SU-DHL-6 (cell line): Measurements from ENCODE around the gene FOSB.
A peak's percentile ranks its signal among the peaks of the same experiment; 100 is the strongest.

ENCODE experiments used
- H2AFZ ChIP-seq: fragments of 200-600 bp; sonication (generic); 2 replicates; pipeline ENCODE4 v1.6.1; 2014; ENCODE audit warnings: low read depth, mild to moderate bottlenecking, moderate library complexity, mixed read lengths, antibody characterized with exemption, low read length; ENCODE audit not compliant: severe bottlenecking
- H3F3A ChIP-seq: fragments of 200-600 bp; shearing (Covaris generic); 2 replicates; pipeline ENCODE4 v1.6.0; 2016; ENCODE audit warnings: antibody characterized with exemption, mild to moderate bottlenecking; ENCODE audit not compliant: insufficient read depth
- H3K27ac ChIP-seq: fragments of 200-600 bp; sonication (generic); 2 replicates; pipeline ENCODE4 v1.5.1; 2016; ENCODE audit warnings: low read depth, mild to moderate bottlenecking, low read length, moderate library complexity, mixed read lengths
- H3K27me3 ChIP-seq: fragments of 200-600 bp; sonication (generic), shearing (Covaris generic); 2 replicates; pipeline ENCODE4 v1.6.0; 2014; ENCODE audit warnings: mild to moderate bottlenecking, low read length
- H3K36me3 ChIP-seq: fragments of 200-600 bp; sonication (generic); 2 replicates; pipeline ENCODE4 v1.6.1; 2014; ENCODE audit warnings: mild to moderate bottlenecking, low read length, mixed read lengths
- H3K4me2 ChIP-seq: fragments of 300-600, 200-600 bp; shearing (Covaris generic), sonication (generic); 2 replicates; pipeline ENCODE4 v1.6.0; 2014; ENCODE audit warnings: low read length, low read depth, mild to moderate bottlenecking; ENCODE audit not compliant: poor library complexity, severe bottlenecking
- H3K4me3 ChIP-seq: fragments of 200-600 bp; sonication (generic); 2 replicates; pipeline ENCODE4 v1.5.1; 2014; ENCODE audit warnings: antibody characterized with exemption, low read length, mild to moderate bottlenecking, mixed read lengths; ENCODE audit not compliant: insufficient read depth, poor library complexity, severe bottlenecking
- H3K79me2 ChIP-seq: fragments of 200-600 bp; sonication (generic); 2 replicates; pipeline ENCODE4 v1.6.1; 2014; ENCODE audit warnings: mild to moderate bottlenecking, low read length, moderate library complexity; ENCODE audit not compliant: insufficient read depth
- H3K9ac ChIP-seq: fragments of 200-600 bp; sonication (generic); 2 replicates; pipeline ENCODE4 v1.7.0; 2014; ENCODE audit warnings: mild to moderate bottlenecking, low read length
- H3K9me2 ChIP-seq: fragments of 200-600 bp; sonication (generic); replicated peaks from 2 replicates; pipeline ENCODE4 v1.6.1; 2014; ENCODE audit warnings: low read length; ENCODE audit not compliant: insufficient read depth
- H3K9me3 ChIP-seq: fragments of 200-600 bp; sonication (generic); 2 replicates; pipeline ENCODE4 v1.6.1; 2014; ENCODE audit warnings: low read length, mixed read lengths; ENCODE audit not compliant: insufficient read depth
- H4K20me1 ChIP-seq: fragments of 200-600 bp; sonication (generic); 2 replicates; pipeline ENCODE4 v1.6.1; 2014; ENCODE audit warnings: low read depth, mild to moderate bottlenecking, antibody characterized with exemption, low read length, moderate library complexity, mixed read lengths
- EZH2phosphoT487 ChIP-seq: fragments of 200-600 bp; sonication (generic), shearing (Covaris generic); conservative IDR thresholded peaks from 2 replicates; pipeline ENCODE4 v1.6.1; 2018; ENCODE audit warnings: mild to moderate bottlenecking, antibody characterized with exemption, low read length, moderate library complexity, mixed read lengths
- TF ChIP-seq, protein P1 (sequence below): fragments of 200-600 bp; sonication (generic); IDR thresholded peaks from one replicate; pipeline ENCODE4 v1.5.1; 2017; ENCODE audit warnings: antibody characterized with exemption, mild to moderate bottlenecking, low read length, moderate library complexity; ENCODE audit not compliant: insufficient read depth, poor library complexity, severe bottlenecking

FOSB gene

GRCh38 chr19:45421947-45422498 lies 45.8 kb upstream of the FOSB start:
- peaks cover 16% of the 10 kb centered on the region for H3F3A ChIP-seq
- no peaks in the 10 kb centered on the region for H3K36me3 ChIP-seq

GRCh38 chr19:45423033-45423588 lies 44.7 kb upstream of the FOSB start:
- Histone ChIP-seq H3K79me2 (no peaks in the 10 kb centered on the region), H3K27me3 (no peaks in the 10 kb centered on the region), H4K20me1 (no peaks in the 10 kb centered on the region), H3K4me3 (peak overlapping the region; percentile 64), H3K4me2 (peak overlapping the region; percentile 91), H3K36me3 (no peaks in the 10 kb centered on the region), H3K27ac (peak overlapping the region; percentile 30; the same call in 1 of the 2 replicates), H3K9ac (peak overlapping the region; percentile 71), H3F3A (peaks cover 18% of the 10 kb centered on the region), H3K9me3 (no peaks in the 10 kb centered on the region), H3K9me2 (no peaks in the 10 kb centered on the region), H2AFZ (peak overlapping the region; percentile 61)
- TF ChIP-seq EZH2phosphoT487 = no peak
- TF ChIP-seq, protein P1, sequence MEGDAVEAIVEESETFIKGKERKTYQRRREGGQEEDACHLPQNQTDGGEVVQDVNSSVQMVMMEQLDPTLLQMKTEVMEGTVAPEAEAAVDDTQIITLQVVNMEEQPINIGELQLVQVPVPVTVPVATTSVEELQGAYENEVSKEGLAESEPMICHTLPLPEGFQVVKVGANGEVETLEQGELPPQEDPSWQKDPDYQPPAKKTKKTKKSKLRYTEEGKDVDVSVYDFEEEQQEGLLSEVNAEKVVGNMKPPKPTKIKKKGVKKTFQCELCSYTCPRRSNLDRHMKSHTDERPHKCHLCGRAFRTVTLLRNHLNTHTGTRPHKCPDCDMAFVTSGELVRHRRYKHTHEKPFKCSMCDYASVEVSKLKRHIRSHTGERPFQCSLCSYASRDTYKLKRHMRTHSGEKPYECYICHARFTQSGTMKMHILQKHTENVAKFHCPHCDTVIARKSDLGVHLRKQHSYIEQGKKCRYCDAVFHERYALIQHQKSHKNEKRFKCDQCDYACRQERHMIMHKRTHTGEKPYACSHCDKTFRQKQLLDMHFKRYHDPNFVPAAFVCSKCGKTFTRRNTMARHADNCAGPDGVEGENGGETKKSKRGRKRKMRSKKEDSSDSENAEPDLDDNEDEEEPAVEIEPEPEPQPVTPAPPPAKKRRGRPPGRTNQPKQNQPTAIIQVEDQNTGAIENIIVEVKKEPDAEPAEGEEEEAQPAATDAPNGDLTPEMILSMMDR = no peak

More at GRCh38 chr19:45421947-45422498, 45.8 kb upstream of the FOSB start:
- Histone ChIP-seq H3K27ac (no peak overlapping the region), H3K4me3 (no peak overlapping the region), H3K9ac (no peak overlapping the region; the same call in 1 of the 2 replicates), H4K20me1 (no peaks in the 10 kb centered on the region), H3K27me3 (no peaks in the 10 kb centered on the region), H3K9me3 (no peaks in the 10 kb centered on the region), H2AFZ (no peak overlapping the region), H3K9me2 (no peaks in the 10 kb centered on the region), H3K79me2 (no peaks in the 10 kb centered on the region), H3K4me2 (peak overlapping the region; percentile 91)
- TF ChIP-seq, protein P1 = no peak
- TF ChIP-seq EZH2phosphoT487 = no peak

DNA sequence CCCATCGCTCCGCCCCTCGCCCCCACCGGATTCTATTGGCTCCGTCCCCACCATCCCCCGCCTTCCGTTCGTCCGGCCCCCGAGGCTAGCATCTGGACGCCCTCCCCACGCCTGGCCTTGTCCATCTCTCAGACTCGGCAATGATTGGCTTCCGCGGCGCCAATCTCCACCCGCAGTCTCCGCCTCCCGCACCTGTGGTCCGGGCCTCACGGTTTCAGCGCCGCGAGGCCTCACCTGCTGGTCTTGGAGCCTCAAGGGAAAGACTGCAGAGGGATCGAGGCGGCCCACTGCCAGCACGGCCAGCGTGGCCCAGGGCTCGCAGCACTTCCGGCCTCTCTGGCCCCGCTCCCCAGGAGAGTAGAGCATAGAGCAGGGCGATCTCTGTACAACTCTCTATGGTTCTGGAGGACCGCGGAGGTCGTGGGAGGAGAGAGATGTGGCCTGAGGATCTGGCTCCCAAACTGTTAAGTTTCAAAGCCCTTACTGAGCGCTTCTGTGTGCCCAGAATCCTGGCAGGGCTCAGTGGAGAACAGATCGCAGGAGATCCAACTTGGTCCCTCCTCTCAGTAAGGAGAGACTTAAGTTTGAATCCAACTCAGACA lies 44.1 kb upstream of the FOSB start, which contains the start of gene ERCC1:
Gene ERCC1 (minus strand): TSS at position 329 of the 602 bp plus-strand sequence. CDS start 543 bp downstream, outside the sequence.
- H2AFZ ChIP-seq = peak within 1 kb of the TSS; percentile 61
- H3K4me2 ChIP-seq = peak within 1 kb of the TSS; percentile 91
- peaks cover 18% of the 10 kb centered on the region for H3F3A ChIP-seq
- no peaks in the 10 kb centered on the region for H3K9me2 ChIP-seq
- TF ChIP-seq, protein P1 = no peak
- no peak for TF ChIP-seq EZH2phosphoT487
- H3K9ac ChIP-seq = peak within 1 kb of the TSS; percentile 71
- H3K9me3 ChIP-seq = no peaks in the 10 kb centered on the region
- H3K27me3 ChIP-seq = no peaks in the 10 kb centered on the region
- H3K36me3 ChIP-seq = no peaks in the 10 kb centered on the region
- H4K20me1 ChIP-seq = no peaks in the 10 kb centered on the region
- peak within 1 kb of the TSS; percentile 61 for H3K27ac ChIP-seq
- peak within 1 kb of the TSS; percentile 64 for H3K4me3 ChIP-seq
- H3K79me2 ChIP-seq = no peaks in the 10 kb centered on the region
